HCT116 (cell line): ENCODE results near the gene HSF2BP. TPM values are rescaled to one million over a fixed set of nuclear protein-coding genes. Genes with fewer than 3 reads are reported as not detected.
"Not testable (repeated sequence)": the region's sequence is repeated elsewhere in the genome, so short reads cannot be mapped to it uniquely, and the experiment has no call there.

Experiments used
- ATAC-seq: fragments of 200-7000 bp; cut with Tn5 transposase; 2 replicates; pipeline ENCODE4 v1.9.1; 2020; ENCODE audit warnings: mild to moderate bottlenecking, moderate library complexity
- BruUV-seq: library from RNA; stranded (reverse); fragments of 400-500 nt; replicated peaks from 2 replicates; lab custom pipeline; 2021; lab: Mats Ljungman, UMichigan
- CTCF ChIA-PET: fragments of 300-600 bp; sonication (Branson Sonifier 250); formaldehyde crosslinking; loops from one replicate; lab custom pipeline; 2021; ENCODE audit warnings: antibody characterized with exemption; lab: Charles Lee
- POLR2A ChIA-PET: fragments of 300-600, 350-600 bp; sonication (Branson Sonifier 250); formaldehyde crosslinking; loops from one replicate; lab custom pipeline; 2021; ENCODE audit warnings: antibody characterized with exemption; lab: Charles Lee
- RAD21 ChIA-PET, 2 experiments: fragments of 300-600 bp; sonication (Branson Sonifier 250); formaldehyde crosslinking; loops; one replicate each; lab custom pipeline; 2023; ENCODE audit warnings: low total read pairs in 2 of 2; ENCODE audit not compliant: uncharacterized antibody in 2 of 2, unreplicated experiment in 2 of 2, low non-redundant PET in 1 of 2; lab: Charles Lee
- DNase-seq: peaks from one replicate; pipeline ENCODE4 v3.0.0-alpha.2; 2010; ENCODE audit warnings: low read depth, low spot score
- H2AFZ ChIP-seq: fragments of 200-600 bp; shearing (Covaris generic), sonication (generic); 2 replicates; pipeline ENCODE4 v1.6.1; 2017; ENCODE audit warnings: low read depth, mixed run types, mixed read lengths, antibody characterized with exemption, low read length; ENCODE audit not compliant: poor library complexity, severe bottlenecking
- H3K27ac ChIP-seq: 2 replicates; pipeline ENCODE4 v1.5.1; 2012; ENCODE audit warnings: low read depth, low read length
- H3K27me3 ChIP-seq: fragments of 200-600 bp; sonication (generic); 2 replicates; pipeline ENCODE4 v1.6.1; 2016; ENCODE audit warnings: mixed run types, low read length, mixed read lengths; ENCODE audit not compliant: insufficient read depth
- H3K36me3 ChIP-seq, 2 experiments: fragments of 200-500 bp in 1 of 2; fragments of 200-600 bp in 1 of 2; sonication (Bioruptor generic) in 1 of 2; sonication (generic) in 1 of 2; 2 replicates each; pipeline versions ENCODE4 v1.5.1 to v1.6.1; 2014 to 2016; ENCODE audit warnings: low read length in 2 of 2, inconsistent platforms in 1 of 2, mixed read lengths in 1 of 2, mixed run types in 1 of 2; ENCODE audit not compliant: insufficient read depth in 2 of 2, control insufficient read depth in 1 of 2
- H3K4me1 ChIP-seq, 2 experiments: fragments of 200-600 bp in 1 of 2; sonication (generic) in 1 of 2; 2 replicates each; pipeline versions ENCODE4 v1.5.1 to v1.6.1; 2012 to 2017; ENCODE audit warnings: low read length in 2 of 2, inconsistent platforms in 1 of 2, mild to moderate bottlenecking in 1 of 2, mixed read lengths in 1 of 2, mixed run types in 1 of 2, moderate library complexity in 1 of 2; ENCODE audit not compliant: insufficient read depth in 2 of 2, control insufficient read depth in 1 of 2
- H3K4me2 ChIP-seq: fragments of 200-600 bp; sonication (generic); 2 replicates; pipeline ENCODE4 v1.6.1; 2017; ENCODE audit warnings: mixed run types, low read length, mixed read lengths
- H3K4me3 ChIP-seq, 2 experiments: fragments of 200-600 bp in 1 of 2; sonication (generic) in 1 of 2; replicated peaks in 1 of 2; 2 replicates each; pipeline ENCODE4 v1.5.1; 2011 to 2016; ENCODE audit warnings: low read length in 2 of 2, control low read depth in 1 of 2, low read depth in 1 of 2, mild to moderate bottlenecking in 1 of 2, mixed read lengths in 1 of 2, mixed run types in 1 of 2
- H3K79me2 ChIP-seq: fragments of 200-600 bp; sonication (generic); 2 replicates; pipeline ENCODE4 v1.6.1; 2017; ENCODE audit warnings: mild to moderate bottlenecking, mixed run types, low read length, moderate library complexity, mixed read lengths; ENCODE audit not compliant: insufficient read depth
- H3K9ac ChIP-seq: fragments of 200-600 bp; sonication (generic); 2 replicates; pipeline ENCODE4 v1.6.1; 2016; ENCODE audit warnings: low read length, mixed read lengths
- H3K9me2 ChIP-seq: fragments of 200-600 bp; sonication (generic), shearing (Covaris generic); 2 replicates; pipeline ENCODE4 v1.6.1; 2017; ENCODE audit warnings: mixed run types, mild to moderate bottlenecking, moderate library complexity; ENCODE audit not compliant: insufficient read depth
- H3K9me3 ChIP-seq, 2 experiments: fragments of 200-500 bp in 1 of 2; fragments of 200-600 bp in 1 of 2; sonication (Bioruptor generic) in 1 of 2; sonication (generic) in 1 of 2; 2 replicates each; pipeline ENCODE4 v1.6.1; 2014 to 2017; ENCODE audit warnings: low read length in 2 of 2, mixed read lengths in 2 of 2, inconsistent platforms in 1 of 2, low read depth in 1 of 2, mild to moderate bottlenecking in 1 of 2, mixed run types in 1 of 2, moderate library complexity in 1 of 2; ENCODE audit not compliant: control insufficient read depth in 1 of 2, insufficient read depth in 1 of 2
- H4K20me1 ChIP-seq: fragments of 200-600 bp; sonication (generic), shearing (Covaris generic); 2 replicates; pipeline ENCODE4 v1.6.1; 2017; ENCODE audit warnings: mixed run types, mild to moderate bottlenecking, moderate library complexity; ENCODE audit not compliant: insufficient read depth
- EGR1 ChIP-seq: IDR thresholded peaks from 2 replicates; pipeline ENCODE4 v1.6.1; 2012; ENCODE audit warnings: low read depth
- EZH2 ChIP-seq: fragments of 200-600 bp; sonication (generic); IDR thresholded peaks from 2 replicates; pipeline ENCODE4 v1.6.1; 2017; ENCODE audit warnings: antibody characterized with exemption, mixed run types
- EZH2phosphoT487 ChIP-seq: fragments of 200-600 bp; IDR thresholded peaks from 2 replicates; pipeline ENCODE4 v1.6.1; 2018; ENCODE audit warnings: antibody characterized with exemption, borderline replicate concordance
- POLR2A ChIP-seq: IDR thresholded peaks from 2 replicates; pipeline ENCODE4 v1.7.0; 2011; ENCODE audit warnings: borderline replicate concordance; ENCODE audit not compliant: insufficient read depth, insufficient read length; ENCODE audit errors: extremely low read depth
- SIN3A ChIP-seq: IDR thresholded peaks from 2 replicates; pipeline ENCODE4 v1.6.1; 2012; ENCODE audit warnings: low read depth
- SP1 ChIP-seq: IDR thresholded peaks from 2 replicates; pipeline ENCODE4 v1.6.1; 2012; ENCODE audit warnings: low read depth
- ZBTB33 ChIP-seq: IDR thresholded peaks from 2 replicates; pipeline ENCODE4 v1.6.1; 2011; ENCODE audit warnings: mild to moderate bottlenecking, low read length, moderate library complexity; ENCODE audit not compliant: insufficient replicate concordance; ENCODE audit errors: extremely low read depth
- ZFX ChIP-seq: fragments of 450-650 bp; IDR thresholded peaks from 2 replicates; pipeline ENCODE4 v1.6.1; 2017
- ZNF274 ChIP-seq: fragments of 200-500 bp; sonication (Bioruptor generic); IDR thresholded peaks from 2 replicates; pipeline ENCODE4 v1.6.1; 2014; ENCODE audit warnings: mild to moderate bottlenecking, low read depth, low read length, inconsistent platforms
- intact Hi-C: fragments of 100-400 bp; cut with micrococcal nuclease; formaldehyde crosslinking; loops from 2 replicates; pipeline ENCODE4 v1.10.0; 2022
- total RNA-seq: library from RNA; stranded (reverse); gene quantifications from one replicate; pipeline ENCODE4 v1.2.1, GENCODE V29; 2021; ENCODE audit not compliant: unreplicated experiment

HSF2BP gene
- total RNA-seq, 1 experiment from 2014 or later = 0.59 TPM

- POLR2A ChIA-PET = no interaction called here
Measured at GRCh38 chr21:43699933-43700599, 40.8 kb upstream of the HSF2BP start.

GRCh38 chr21:43699492-43699777 is 40.1 kb upstream of the HSF2BP start:
- intact Hi-C loops, H3K27ac ChIP-seq, ATAC-seq: not testable (repeated sequence)

More at GRCh38 chr21:43699933-43700599, 40.8 kb upstream of the HSF2BP start:
- H4K20me1 ChIP-seq = no peaks in the 10 kb centered on the region
- intact Hi-C loops = no loop called here
- no peak overlapping the region for H3K9ac ChIP-seq
- TF ChIP-seq ZNF274 (no peak), SP1 (no peak), EZH2phosphoT487 (no peak), ZBTB33 (no peak), POLR2A (no peak), EGR1 (no peak), EZH2 (no peak), SIN3A (no peak), ZFX (no peak)
- TF ChIP-seq, all 23 proteins: peak for 0
- ATAC-seq (no peak), DNase-seq (no peak)
- Histone ChIP-seq H3K27me3 (no peaks in the 10 kb centered on the region), H3K4me2 (no peak overlapping the region), H3K9me3 (no peaks in the 10 kb centered on the region), H2AFZ (no peak overlapping the region), H3K27ac (no peak overlapping the region), H3K79me2 (no peaks in the 10 kb centered on the region), H3K9me2 (no peaks in the 10 kb centered on the region), H3K4me1 (peaks cover 9 to 15% of the 10 kb centered on the region in 2 experiments), H3K36me3 (peaks cover 8% of the 10 kb centered on the region in 2 experiments; a peak in 3 of 4 replicates), H3K4me3 (no peak overlapping the region)
- ChIA-PET CTCF (no interaction called here), RAD21 (no interaction called here)
- no TSS peak for BruUV-seq

More at GRCh38 chr21:43699492-43699777, 40.1 kb upstream of the HSF2BP start:
- CTCF ChIA-PET, DNase-seq, H3K9me3 ChIP-seq, H3K4me2 ChIP-seq, RAD21 ChIA-PET, H4K20me1 ChIP-seq, H3K9ac ChIP-seq, H3K27me3 ChIP-seq, BruUV-seq, POLR2A ChIA-PET, H3K4me3 ChIP-seq, H3K9me2 ChIP-seq, H2AFZ ChIP-seq, H3K79me2 ChIP-seq: not testable (repeated sequence)
- Histone ChIP-seq H3K4me1 (peaks cover 9 to 15% of the 10 kb centered on the region in 2 experiments), H3K36me3 (peaks cover 14% of the 10 kb centered on the region in 2 experiments; a peak in 3 of 4 replicates)
